Measurements from ENCODE around the gene VWA2. TPM values are rescaled to one million over a fixed set of nuclear protein-coding genes. Genes with fewer than 3 reads are reported as not detected.

The VWA2 gene
- total RNA-seq, 1 experiment from 2014 or later, result 1.6 TPM

GRCh38 chr10:114293075-114293474, 54.0 kb downstream of the VWA2 start:
- Histone ChIP-seq H3K9ac (ENCODE audit: extremely low read depth, insufficient read length, low read length) (no peak overlapping the region), H3T11ph (ENCODE audit: low read length) (no peak overlapping the region), H3K79me1 (ENCODE audit: insufficient read depth, low read depth, low read length, poor library complexity, severe bottlenecking) (no peaks in the 10 kb centered on the region), H3K27ac (ENCODE audit: insufficient read length, low read depth, low read length) (no peak overlapping the region), H3K4me2 (ENCODE audit: insufficient read depth, insufficient read length, low read length) (no peak overlapping the region), H3K23ac (ENCODE audit: insufficient read length, low read depth, low read length) (no peak overlapping the region), H3K14ac (ENCODE audit: insufficient read depth, low read length) (no peak overlapping the region), H2AFZ (ENCODE audit: low read length) (no peak overlapping the region), H4K5ac (ENCODE audit: insufficient read length, low read depth, low read length) (no peak overlapping the region), H3K23me2 (ENCODE audit: insufficient read length, low read depth, low read length, poor library complexity, severe bottlenecking) (no peaks in the 10 kb centered on the region), H4K91ac (ENCODE audit: insufficient read length, low read depth, low read length) (no peak overlapping the region), H3K4me1 (ENCODE audit: insufficient read depth, low read length) (no peaks in the 10 kb centered on the region), H3K56ac (ENCODE audit: insufficient read length, low read depth, low read length) (no peak overlapping the region), H3K4ac (ENCODE audit: low read depth, low read length) (no peak overlapping the region), H2BK5ac (ENCODE audit: insufficient read length, low read length) (no peak overlapping the region), H3K18ac (ENCODE audit: insufficient read length, low read depth, low read length) (no peak overlapping the region), H2BK20ac (ENCODE audit: low read depth, low read length, poor library complexity, severe bottlenecking) (no peak overlapping the region), H4K8ac (replicated peaks; ENCODE audit: insufficient read length, low read depth, low read length) (no peak overlapping the region), H3K27me3 (ENCODE audit: insufficient read depth, low read length) (no peaks in the 10 kb centered on the region), H2AK5ac (ENCODE audit: insufficient read length, low read length) (no peak overlapping the region), H3K9me3 (ENCODE audit: control insufficient read depth, low read depth, low read length) (peaks cover 7% of the 10 kb centered on the region), H2BK15ac (ENCODE audit: low read depth, low read length) (no peak overlapping the region), H2BK120ac (ENCODE audit: low read depth, low read length, poor library complexity, severe bottlenecking) (no peak overlapping the region), H2BK12ac (ENCODE audit: insufficient read length, low read depth, low read length) (no peak overlapping the region), H4K20me1 (ENCODE audit: control insufficient read depth, insufficient read depth, insufficient read length) (no peaks in the 10 kb centered on the region), H3K79me2 (ENCODE audit: insufficient read depth, low read length) (no peaks in the 10 kb centered on the region)
- Mint-ChIP-seq H3K27ac (no peak overlapping the region), H3K27me3 (ENCODE audit: low read depth) (peaks cover 2% of the 10 kb centered on the region; the same call in 1 of the 2 replicates), H3K4me1 (no peaks in the 10 kb centered on the region), H3K4me3 (no peak overlapping the region), H3K9me3 (peaks cover 15 to 16% of the 10 kb centered on the region in 2 experiments), H3K36me3 (ENCODE audit: insufficient read depth in 1 of 3, low read depth in 3 of 3) (peaks cover 18 to 28% (median 18%) of the 10 kb centered on the region in 3 experiments)
- WGBS (ENCODE audit: extremely low coverage, insufficient read length, low lambda C conversion rate), result no CpG with 5 or more reads among the region's 5 CpGs
- TF ChIP-seq, protein P1, sequence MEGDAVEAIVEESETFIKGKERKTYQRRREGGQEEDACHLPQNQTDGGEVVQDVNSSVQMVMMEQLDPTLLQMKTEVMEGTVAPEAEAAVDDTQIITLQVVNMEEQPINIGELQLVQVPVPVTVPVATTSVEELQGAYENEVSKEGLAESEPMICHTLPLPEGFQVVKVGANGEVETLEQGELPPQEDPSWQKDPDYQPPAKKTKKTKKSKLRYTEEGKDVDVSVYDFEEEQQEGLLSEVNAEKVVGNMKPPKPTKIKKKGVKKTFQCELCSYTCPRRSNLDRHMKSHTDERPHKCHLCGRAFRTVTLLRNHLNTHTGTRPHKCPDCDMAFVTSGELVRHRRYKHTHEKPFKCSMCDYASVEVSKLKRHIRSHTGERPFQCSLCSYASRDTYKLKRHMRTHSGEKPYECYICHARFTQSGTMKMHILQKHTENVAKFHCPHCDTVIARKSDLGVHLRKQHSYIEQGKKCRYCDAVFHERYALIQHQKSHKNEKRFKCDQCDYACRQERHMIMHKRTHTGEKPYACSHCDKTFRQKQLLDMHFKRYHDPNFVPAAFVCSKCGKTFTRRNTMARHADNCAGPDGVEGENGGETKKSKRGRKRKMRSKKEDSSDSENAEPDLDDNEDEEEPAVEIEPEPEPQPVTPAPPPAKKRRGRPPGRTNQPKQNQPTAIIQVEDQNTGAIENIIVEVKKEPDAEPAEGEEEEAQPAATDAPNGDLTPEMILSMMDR (conservative IDR thresholded peaks at IDR 0.05), result no peak
- no peak for DNase-seq
